HG03469 (cell line): ENCODE data around the gene SAMM50.

ENCODE experiments used
- ATAC-seq: cut with Tn5 transposase; IDR thresholded peaks from one replicate; pipeline ENCODE4 v1.9.1; 2021; ENCODE audit warnings: mild to moderate bottlenecking, moderate library complexity, moderate number of reproducible peaks; ENCODE audit not compliant: unreplicated experiment

SAMM50 gene

GRCh38 chr22:44026630-44027511, 71.6 kb downstream of the SAMM50 start:
- peak; percentile 29 for ATAC-seq

GRCh38 chr22:44028091-44028490, 72.8 kb downstream of the SAMM50 start:
- ATAC-seq, result no peak

- no peak for ATAC-seq
These were observed 73.8 kb downstream of the SAMM50 start for GRCh38 chr22:44029069-44029468.

- no peak for ATAC-seq
These were observed 74.9 kb downstream of the SAMM50 start for GRCh38 chr22:44030051-44030701.

- ATAC-seq, result no peak
These were observed 75.5 kb downstream of the SAMM50 start for GRCh38 chr22:44030702-44031082.

- ATAC-seq, result no peak
These were observed 76.1 kb downstream of the SAMM50 start for GRCh38 chr22:44031158-44031952.

- ATAC-seq, result no peak
These were observed 77.0 kb downstream of the SAMM50 start for GRCh38 chr22:44032126-44032730.

GRCh38 chr22:44033287-44033686, 78.0 kb downstream of the SAMM50 start:
- ATAC-seq, result no peak

- no peak for ATAC-seq
These were observed 78.5 kb downstream of the SAMM50 start for GRCh38 chr22:44033694-44034093.

GRCh38 chr22:44037519-44038375, 82.5 kb downstream of the SAMM50 start:
- no peak for ATAC-seq

GRCh38 chr22:44039566-44040171, 84.4 kb downstream of the SAMM50 start:
- no peak for ATAC-seq

- no peak for ATAC-seq
These were observed 87.3 kb downstream of the SAMM50 start for GRCh38 chr22:44042249-44043218.

GRCh38 chr22:44045145-44045544, 89.9 kb downstream of the SAMM50 start:
- ATAC-seq, result no peak
